C4-2B (cell line): ENCODE data around the gene LPAR6.

ENCODE experiments used
- ZFX ChIP-seq: fragments of 450-650 bp; IDR thresholded peaks from 2 replicates; pipeline ENCODE4 v1.6.1; 2017
- TF ChIP-seq, protein P1 (sequence below): fragments of 450-650 bp; conservative IDR thresholded peaks from 2 replicates; pipeline ENCODE4 v1.5.1; 2017; ENCODE audit warnings: mild to moderate bottlenecking

DNA sequence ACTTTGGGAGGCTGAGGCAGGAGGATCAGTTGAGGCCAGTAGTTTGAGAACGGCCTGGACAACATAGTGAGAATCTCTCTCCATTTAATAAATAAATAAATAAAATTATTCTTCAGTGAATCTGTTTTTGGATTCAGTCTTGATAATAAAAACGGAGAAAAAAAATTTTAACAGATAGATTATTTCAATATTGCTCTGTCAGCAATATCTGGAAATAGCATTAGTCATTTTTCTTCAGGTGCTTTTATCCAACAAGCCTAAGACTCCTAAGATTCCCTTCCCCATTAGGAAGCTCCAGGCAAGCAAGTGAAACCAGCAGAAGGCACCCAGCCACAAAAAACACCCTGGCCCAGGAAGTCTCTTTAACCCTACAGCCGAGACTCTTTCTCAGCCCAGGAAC, 21.3 kb upstream of the LPAR6 start:
- TF ChIP-seq, protein P1, sequence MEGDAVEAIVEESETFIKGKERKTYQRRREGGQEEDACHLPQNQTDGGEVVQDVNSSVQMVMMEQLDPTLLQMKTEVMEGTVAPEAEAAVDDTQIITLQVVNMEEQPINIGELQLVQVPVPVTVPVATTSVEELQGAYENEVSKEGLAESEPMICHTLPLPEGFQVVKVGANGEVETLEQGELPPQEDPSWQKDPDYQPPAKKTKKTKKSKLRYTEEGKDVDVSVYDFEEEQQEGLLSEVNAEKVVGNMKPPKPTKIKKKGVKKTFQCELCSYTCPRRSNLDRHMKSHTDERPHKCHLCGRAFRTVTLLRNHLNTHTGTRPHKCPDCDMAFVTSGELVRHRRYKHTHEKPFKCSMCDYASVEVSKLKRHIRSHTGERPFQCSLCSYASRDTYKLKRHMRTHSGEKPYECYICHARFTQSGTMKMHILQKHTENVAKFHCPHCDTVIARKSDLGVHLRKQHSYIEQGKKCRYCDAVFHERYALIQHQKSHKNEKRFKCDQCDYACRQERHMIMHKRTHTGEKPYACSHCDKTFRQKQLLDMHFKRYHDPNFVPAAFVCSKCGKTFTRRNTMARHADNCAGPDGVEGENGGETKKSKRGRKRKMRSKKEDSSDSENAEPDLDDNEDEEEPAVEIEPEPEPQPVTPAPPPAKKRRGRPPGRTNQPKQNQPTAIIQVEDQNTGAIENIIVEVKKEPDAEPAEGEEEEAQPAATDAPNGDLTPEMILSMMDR: no peak
- TF ChIP-seq ZFX: no peak
